Epithelial cell of proximal tubule (primary cell): ENCODE results near the gene NEIL1. TPM values are rescaled to one million over a fixed set of nuclear protein-coding genes. Genes with fewer than 3 reads are reported as not detected.

ENCODE experiments used
- DNase-seq: peaks from one replicate; pipeline ENCODE4 v3.0.0-alpha.2; 2011; ENCODE audit warnings: low read depth
- H3K4me3 ChIP-seq: 2 replicates; pipeline ENCODE4 v1.5.1; 2011; ENCODE audit warnings: low read depth, mild to moderate bottlenecking, low read length
- CTCF ChIP-seq: conservative IDR thresholded peaks from 2 replicates; pipeline ENCODE4 v1.5.1; 2012; ENCODE audit warnings: low read depth, mild to moderate bottlenecking, low read length
- total RNA-seq: library from RNA; depleted of rRNA; stranded (reverse); fragments of >200 nt; gene quantifications from 2 replicates; pipeline ENCODE4 v1.2.3, GENCODE V29; 2015

Gene NEIL1
- total RNA-seq, 1 donor from 2014 or later: 7.6 TPM

DNA sequence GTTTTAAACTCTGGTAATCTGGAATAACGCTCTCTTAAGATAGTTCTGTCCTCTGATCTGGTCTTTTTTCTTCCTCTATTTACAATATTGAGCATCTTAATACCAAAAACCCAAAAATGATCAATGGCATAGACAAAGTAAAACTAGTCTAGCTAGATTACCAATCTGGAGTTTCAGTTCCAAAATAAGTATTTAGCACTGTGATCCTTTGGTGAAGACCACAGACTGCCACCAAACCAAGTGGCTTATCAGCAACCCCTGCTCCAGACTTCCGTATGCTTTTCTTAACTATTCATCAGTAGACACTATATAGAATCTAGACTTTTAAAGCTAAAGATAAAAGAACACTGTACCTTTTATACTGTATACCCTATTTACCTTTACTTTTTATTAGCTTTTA is 57.1 kb downstream of the NEIL1 start:
- no peak for TF ChIP-seq CTCF
- H3K4me3 ChIP-seq: no peak overlapping the region
- no peak for DNase-seq

Other genes with a start within 250 kb of the NEIL1 start
- 9.6 and 13.7 TPM in 2 replicates for gene C15orf39, start 145.2 kb upstream of the NEIL1 start, total RNA-seq
- not detected in 2 replicates for gene GOLGA6C, start 88.7 kb upstream of the NEIL1 start, total RNA-seq
- not detected in 2 replicates for gene GOLGA6D, start 64.2 kb upstream of the NEIL1 start, total RNA-seq
- gene COMMD4, start 11.0 kb upstream of the NEIL1 start, total RNA-seq: 147 and 236 TPM in 2 replicates
- gene MAN2C1, start 21.6 kb downstream of the NEIL1 start, total RNA-seq: 47.5 and 104 TPM in 2 replicates
- gene SIN3A, start 104.7 kb downstream of the NEIL1 start, total RNA-seq: 26.2 and 33.4 TPM in 2 replicates
- gene PTPN9, start 232.3 kb downstream of the NEIL1 start, total RNA-seq: 23.8 and 29.4 TPM in 2 replicates